GM21528 (cell line): ENCODE measurements around the gene CARMIL1.

Experiments used
- ATAC-seq: cut with Tn5 transposase; IDR thresholded peaks from one replicate; pipeline ENCODE4 v1.9.1; 2021; ENCODE audit warnings: mild to moderate bottlenecking, moderate library complexity; ENCODE audit not compliant: unreplicated experiment, low FRiP score

The CARMIL1 gene

GRCh38 chr6:25490018-25490801 is 211.0 kb downstream of the CARMIL1 start:
- peak; percentile 73 for ATAC-seq

DNA sequence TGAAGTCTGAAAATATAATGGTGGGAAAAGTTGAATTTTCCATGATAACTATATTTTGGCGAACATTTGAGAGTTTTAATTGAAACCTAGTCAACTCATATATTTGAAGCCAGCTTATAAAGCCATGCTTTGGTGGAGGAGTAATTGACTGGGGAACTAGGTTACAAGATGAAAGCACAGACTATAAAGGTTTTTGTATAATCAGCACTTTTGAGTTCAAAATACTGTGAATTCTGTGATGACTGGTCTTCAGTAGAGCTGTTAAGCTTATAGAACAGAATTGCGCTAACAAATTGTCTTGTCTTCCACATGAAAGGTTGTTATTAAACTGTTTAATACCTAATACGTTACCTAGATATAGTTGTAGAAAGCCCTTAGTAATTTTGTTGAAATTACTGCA is 213.8 kb downstream of the CARMIL1 start:
- no peak for ATAC-seq

- no peak for ATAC-seq
These were observed 215.3 kb downstream of the CARMIL1 start for GRCh38 chr6:25494469-25494868.

DNA sequence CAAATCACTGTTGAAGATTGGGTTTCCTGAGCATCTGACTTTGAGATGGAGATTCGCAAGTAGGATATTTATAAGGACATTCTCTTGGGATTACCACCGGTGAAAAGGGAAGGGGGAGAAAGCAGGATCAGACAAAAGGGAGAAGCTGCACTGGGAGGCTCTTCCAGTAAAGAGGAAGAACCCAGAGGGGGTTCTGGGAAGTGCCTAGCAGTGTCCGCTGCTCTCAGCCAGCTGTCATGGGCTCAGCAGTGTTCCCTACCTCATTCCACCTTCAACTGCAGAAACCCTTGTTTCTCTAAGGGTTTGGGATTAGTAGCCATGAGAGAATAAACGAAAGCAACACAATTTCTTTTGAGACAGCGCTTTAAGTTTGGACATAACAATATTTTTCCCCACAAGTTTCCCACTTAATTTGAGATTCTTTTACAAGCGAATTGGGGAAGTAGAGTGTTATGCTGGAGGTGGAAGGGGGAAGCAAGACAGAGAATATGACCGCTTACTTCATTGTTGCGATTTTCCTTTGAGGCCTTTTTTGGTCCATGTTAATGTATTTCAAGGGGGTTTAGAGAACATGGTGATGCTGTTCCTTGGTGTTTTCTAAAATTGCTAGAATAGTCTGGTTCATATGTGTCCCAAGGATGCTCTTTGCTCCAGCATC is 218.3 kb downstream of the CARMIL1 start:
- ATAC-seq, result no peak

GRCh38 chr6:25498505-25498904 is 219.3 kb downstream of the CARMIL1 start:
- ATAC-seq, result no peak

DNA sequence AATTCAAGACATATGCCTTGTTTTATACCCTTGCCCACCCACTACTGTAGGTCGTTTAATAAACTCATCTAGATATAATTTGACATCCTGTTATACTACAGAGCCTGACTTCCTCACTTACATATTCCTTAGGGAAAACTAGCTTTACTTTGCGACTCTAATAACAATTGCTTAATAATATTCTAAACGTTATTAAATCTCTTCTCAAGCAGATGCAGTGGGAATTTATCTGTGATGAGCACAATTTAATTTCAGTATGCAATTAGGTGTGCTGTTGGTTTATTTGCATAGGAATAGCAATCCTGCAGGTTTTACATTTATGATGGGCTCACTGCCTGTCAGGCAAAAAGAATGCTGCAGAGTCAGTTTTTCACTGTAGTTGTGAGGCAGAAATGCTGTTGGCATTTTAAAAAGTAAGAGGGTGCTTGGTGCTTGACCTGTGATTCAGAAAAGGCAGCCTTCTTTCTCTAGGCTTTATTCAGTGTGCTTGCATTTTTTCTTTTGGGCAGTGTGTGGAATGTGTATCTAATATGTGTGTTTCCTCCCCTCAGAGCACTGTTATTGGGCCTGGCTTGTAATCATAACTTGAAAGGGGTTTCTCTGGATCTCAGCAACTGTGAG is 220.6 kb downstream of the CARMIL1 start:
- ATAC-seq, result no peak

- no peak for ATAC-seq
These were observed 224.5 kb downstream of the CARMIL1 start for GRCh38 chr6:25503686-25504085.

GRCh38 chr6:25504661-25505060 is 225.5 kb downstream of the CARMIL1 start:
- ATAC-seq, result no peak

DNA sequence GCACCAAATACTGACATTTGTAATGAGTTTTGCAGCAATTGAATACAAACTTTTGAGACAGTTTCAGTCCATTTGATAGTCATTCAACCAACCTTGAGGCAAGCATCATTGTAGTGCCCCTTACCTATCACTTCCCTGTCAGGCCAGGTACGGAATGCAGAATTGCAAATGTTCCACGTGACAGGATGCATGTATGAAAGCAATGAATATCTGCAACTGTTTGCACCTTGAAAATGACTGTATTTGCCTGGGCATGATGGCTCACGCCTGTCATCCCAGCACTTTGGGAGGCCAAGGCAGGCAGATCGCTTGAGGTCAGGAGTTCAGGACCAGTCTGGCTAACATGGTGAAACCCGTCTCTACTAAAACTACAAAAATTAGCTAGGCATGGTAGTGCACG is 226.8 kb downstream of the CARMIL1 start:
- no peak for ATAC-seq

DNA sequence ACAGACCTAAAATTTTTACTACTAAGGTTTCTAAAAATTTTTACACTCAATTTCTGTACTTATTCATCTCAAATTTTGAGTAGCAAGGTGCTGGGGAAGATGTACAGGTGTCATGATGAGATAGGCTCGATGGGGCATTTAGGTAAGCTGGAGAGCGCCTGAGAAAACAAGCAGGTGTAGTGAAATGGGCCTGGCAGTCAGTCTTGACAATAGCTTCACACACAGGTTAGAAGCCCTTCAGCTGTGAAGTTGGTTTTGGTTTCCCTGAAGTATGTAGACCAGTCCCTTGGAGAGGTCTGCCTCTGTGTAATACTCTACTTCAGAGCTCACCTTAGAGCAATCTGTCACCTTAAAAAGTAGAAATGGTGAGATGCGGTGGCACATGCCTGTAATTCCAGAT is 228.9 kb downstream of the CARMIL1 start:
- ATAC-seq, result no peak

DNA sequence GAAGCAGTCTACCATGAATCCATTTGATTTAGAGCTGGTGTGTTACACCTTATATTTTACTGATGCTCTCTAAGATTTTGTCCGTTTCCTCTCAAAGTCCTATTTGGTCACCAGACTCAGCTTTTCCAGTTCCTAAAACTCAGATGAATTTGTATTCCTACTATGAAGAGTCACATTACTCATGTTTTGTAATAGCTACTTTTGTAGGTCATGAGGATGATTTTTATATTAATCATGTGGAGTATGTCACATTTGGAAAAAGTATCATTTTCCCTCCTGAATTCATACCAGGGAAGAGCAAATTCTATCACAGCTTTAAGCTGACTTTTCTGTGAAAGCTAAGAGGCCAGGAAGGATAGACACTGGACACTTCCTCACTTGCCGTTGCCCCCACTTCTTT is 232.2 kb downstream of the CARMIL1 start:
- no peak for ATAC-seq

- no peak for ATAC-seq
These were observed 233.4 kb downstream of the CARMIL1 start for GRCh38 chr6:25512560-25512959.

DNA sequence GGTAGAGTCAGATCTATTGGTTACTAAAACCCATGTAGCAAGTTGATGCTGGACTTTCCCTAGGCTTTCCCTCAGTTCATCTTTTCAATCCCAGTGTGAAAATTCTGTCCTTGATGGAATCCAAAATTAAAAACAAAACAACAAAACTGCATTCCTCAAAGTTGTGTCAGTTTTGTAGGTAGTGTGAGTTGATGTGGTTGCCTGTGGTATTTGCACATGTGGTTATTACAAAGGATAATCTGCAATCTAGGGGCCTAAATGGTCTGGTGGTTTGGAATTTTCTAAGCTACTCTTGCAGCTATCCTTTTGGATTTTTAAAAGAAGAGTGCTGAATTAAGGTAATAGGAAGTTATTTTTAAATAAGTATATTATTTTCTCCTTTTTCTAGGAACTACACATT is 240.7 kb downstream of the CARMIL1 start:
- ATAC-seq, result no peak

- ATAC-seq, result no peak
These were observed 245.4 kb downstream of the CARMIL1 start for GRCh38 chr6:25524542-25524941.

DNA sequence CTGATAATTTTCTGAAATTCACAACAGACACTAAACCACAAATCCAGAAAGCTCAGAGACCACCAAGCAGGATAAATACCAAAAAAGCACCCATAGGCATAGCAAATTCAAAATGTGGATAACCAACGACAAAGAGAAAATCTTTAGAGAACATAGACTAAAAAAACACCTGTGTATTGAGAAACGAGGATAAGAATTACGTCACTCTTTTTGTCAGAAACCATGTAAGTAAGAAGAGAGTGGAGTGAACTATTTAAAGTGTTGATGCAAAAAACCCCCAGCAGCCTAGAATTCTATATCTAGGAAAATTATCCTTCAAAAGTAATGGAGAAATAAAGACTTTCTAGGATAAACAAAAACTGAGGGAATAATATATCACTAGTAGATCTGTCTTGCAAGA is 245.9 kb downstream of the CARMIL1 start:
- ATAC-seq, result no peak

DNA sequence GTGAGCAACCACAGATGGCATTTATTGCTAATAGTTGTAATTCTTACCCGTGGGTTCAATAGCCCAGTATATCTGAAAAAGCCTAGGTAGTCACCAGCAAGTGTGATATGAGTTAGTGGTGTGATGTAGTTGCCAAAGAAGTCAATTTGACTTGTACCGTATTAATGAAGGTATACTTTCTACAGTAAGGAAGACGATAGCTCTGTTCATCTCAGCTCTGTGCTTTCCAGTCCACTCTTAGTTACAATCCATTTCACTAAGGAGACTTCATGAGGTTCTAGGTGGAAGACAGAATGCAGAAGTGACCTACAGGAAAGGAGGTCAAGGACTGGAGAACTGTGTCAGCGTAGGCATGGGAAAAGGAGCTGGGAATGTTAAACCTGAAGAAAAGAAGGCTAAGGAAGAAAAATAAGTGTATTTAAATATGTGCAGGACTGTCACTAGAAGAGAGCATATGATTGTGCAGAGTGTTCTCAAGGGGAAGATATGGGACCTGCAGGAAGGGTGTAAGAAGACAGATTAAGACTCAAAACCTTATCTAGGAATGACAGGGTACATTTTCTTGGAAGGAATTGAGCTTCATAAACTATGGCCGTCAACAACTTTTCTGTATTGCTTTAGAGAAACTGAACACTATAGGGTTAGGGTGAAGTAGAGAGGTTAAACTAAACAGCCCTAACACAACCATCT is 255.9 kb downstream of the CARMIL1 start:
- no peak for ATAC-seq

DNA sequence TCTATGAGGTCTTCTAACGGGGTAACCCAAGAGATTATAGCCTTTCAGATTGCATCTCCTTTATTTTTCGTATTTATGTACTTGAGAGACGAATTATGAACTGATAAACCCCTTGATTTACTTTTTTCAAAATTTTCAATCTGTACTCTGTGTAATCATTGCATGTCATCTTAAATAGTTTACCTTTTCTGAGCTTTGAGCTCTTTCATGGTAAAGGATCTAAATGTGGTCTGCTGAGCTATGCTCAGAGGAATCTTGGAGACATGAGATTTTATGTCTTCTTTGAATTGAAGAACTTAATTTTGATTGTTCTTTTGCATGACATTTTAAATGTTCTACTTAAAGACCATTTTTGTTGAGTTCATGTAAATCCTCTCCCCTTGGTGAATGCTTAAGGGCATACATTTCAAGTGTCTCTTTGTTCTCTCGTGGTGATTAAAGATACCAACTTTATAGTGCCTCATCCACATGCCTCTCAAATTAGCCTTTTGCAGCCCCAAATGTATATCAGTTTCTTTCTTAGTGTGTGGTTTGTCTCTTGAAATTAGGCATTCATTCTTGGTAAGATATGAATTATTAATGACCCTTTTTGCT is 256.6 kb downstream of the CARMIL1 start:
- no peak for ATAC-seq

DNA sequence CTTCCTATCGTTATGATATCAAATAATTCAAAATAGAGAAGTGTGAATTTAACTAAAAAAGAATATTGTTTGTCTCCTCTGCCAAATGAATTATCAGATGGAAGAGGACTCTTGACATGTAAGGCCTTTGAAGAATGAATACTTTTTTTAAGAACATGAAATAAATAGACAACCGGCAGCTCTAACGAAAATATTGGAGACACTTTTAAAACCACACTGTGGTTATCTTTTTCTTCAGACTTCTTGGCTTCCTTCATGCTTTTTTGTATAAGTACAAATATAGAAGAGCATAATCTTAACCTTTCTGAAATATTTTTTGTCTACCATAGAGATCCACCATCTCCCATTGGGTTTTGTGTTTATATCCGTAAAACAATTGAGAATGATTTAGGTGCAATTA is 257.6 kb downstream of the CARMIL1 start:
- ATAC-seq, result no peak

DNA sequence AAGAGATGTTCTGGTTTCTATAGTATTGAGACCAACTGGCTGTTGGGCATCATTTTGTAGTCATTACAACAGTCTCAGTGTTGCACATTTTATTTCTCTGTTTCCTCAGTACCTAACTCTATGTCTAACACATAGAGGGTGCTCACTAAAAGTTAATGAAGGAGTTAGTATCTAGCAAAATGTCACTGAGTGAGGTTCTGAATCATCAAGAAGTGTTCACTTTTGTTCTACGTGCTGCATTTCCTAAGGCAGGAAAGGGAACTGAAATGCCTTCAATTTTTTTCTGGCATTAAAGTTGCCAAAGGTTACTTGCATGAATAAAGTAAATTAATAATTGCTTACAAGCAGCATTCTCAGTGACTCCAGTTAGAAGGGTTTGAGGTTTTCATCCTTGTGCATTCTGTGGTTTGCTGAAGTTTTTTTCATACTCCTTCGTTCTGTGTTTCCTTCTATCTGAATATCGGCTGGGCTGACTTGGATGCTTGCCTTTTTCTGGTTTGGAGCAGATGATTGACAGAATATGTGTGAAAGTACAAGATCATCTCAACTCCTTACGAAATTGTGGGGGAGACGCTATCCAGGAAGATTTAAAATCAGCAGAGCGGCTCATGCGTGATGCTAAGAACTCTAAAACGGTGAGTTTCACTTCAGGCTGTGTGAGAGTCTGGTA is 258.3 kb downstream of the CARMIL1 start:
- ATAC-seq, result no peak

- no peak for ATAC-seq
These were observed 262.1 kb downstream of the CARMIL1 start for GRCh38 chr6:25541228-25541627.
